ENCODE measurements around the gene PCDH18. TPM values are rescaled to one million over a fixed set of nuclear protein-coding genes. Genes with fewer than 3 reads are reported as not detected.
A peak's percentile ranks its signal among the peaks of the same experiment; 100 is the strongest.

Gene PCDH18
- total and polyA plus RNA-seq, 2 experiments from 2014 or later, result 19.5 to 68.1 TPM

- no peak for TF ChIP-seq REST (IDR thresholded peaks at IDR 0.05; ENCODE audit: unreplicated experiment)
- no peak for TF ChIP-seq ETS1 (IDR thresholded peaks at IDR 0.05)
- TF ChIP-seq NANOG (IDR thresholded peaks at IDR 0.05; ENCODE audit: borderline replicate concordance), result no peak
- TF ChIP-seq CREB1 (CRISPR knock-in tag; IDR thresholded peaks at IDR 0.05; ENCODE audit: low read depth), result no peak
- no peak for TF ChIP-seq ZNF331 (CRISPR knock-in tag; IDR thresholded peaks at IDR 0.05; ENCODE audit: low read depth)
Measured at GRCh38 chr4:137521053-137521452, 11.2 kb downstream of the PCDH18 start (continued).

- DNase-seq (ENCODE audit: low spot score) (no peak), ATAC-seq (no peak)
- H3K4me3 Mint-ChIP-seq, result no peak overlapping the region
- TF ChIP-seq ZNF462 (CRISPR knock-in tag; IDR thresholded peaks at IDR 0.05) (no peak), STAT1 (IDR thresholded peaks at IDR 0.05; ENCODE audit: unreplicated experiment) (no peak), EZH2phosphoT487 (IDR thresholded peaks at IDR 0.05; ENCODE audit: unreplicated experiment) (no peak), REST (IDR thresholded peaks at IDR 0.05; ENCODE audit: unreplicated experiment) (no peak), ZNF331 (CRISPR knock-in tag; IDR thresholded peaks at IDR 0.05; ENCODE audit: low read depth) (no peak), ZNF114 (CRISPR knock-in tag; IDR thresholded peaks at IDR 0.05) (no peak), ETS1 (IDR thresholded peaks at IDR 0.05) (no peak)
Measured at GRCh38 chr4:137519406-137519805, 12.9 kb downstream of the PCDH18 start.

More at GRCh38 chr4:137519406-137519805, 12.9 kb downstream of the PCDH18 start:
- no peak overlapping the region for H3K4me3 ChIP-seq
- no peak overlapping the region for H2AFZ ChIP-seq
- Mint-ChIP-seq H3K27me3 (ENCODE audit: insufficient read depth, low read depth, poor library complexity) (peaks cover 2% of the 10 kb centered on the region), H3K4me1 (peaks cover 8% of the 10 kb centered on the region), H3K9me3 (no peaks in the 10 kb centered on the region), H3K27ac (no peak overlapping the region), H3K36me3 (ENCODE audit: low read depth) (peaks cover 31% of the 10 kb centered on the region)
- H3K27ac ChIP-seq (ENCODE audit: low read depth), result 0 out of 2 replicates have a peak overlapping the region, but pooled peaks have one; percentile 24
- H3K4me2 ChIP-seq, result no peak overlapping the region
- peaks cover 12% of the 10 kb centered on the region for H3K4me1 ChIP-seq (ENCODE audit: insufficient read depth)
- H4K20me1 ChIP-seq (replicated peaks; ENCODE audit: insufficient read depth), result no peaks in the 10 kb centered on the region
- H3K9me2 ChIP-seq (ENCODE audit: insufficient read depth), result no peaks in the 10 kb centered on the region
- peaks cover 28% of the 10 kb centered on the region for H3K36me3 ChIP-seq (ENCODE audit: insufficient read depth)
- H3K79me2 ChIP-seq (replicated peaks; ENCODE audit: insufficient read depth), result peaks cover 11% of the 10 kb centered on the region; the same call in 1 of the 2 replicates
- no peaks in the 10 kb centered on the region for H3K27me3 ChIP-seq (ENCODE audit: insufficient read depth)
- no peaks in the 10 kb centered on the region for H3F3A ChIP-seq (replicated peaks; ENCODE audit: low read depth)
